NCI-H1048 (cell line): ENCODE data around the gene NOP53.
"Not testable (repeated sequence)": the region's sequence is repeated elsewhere in the genome, so short reads cannot be mapped to it uniquely, and the experiment has no call there.

Experiments used
- DNase-seq: peaks from one replicate; lab custom pipeline; 2025; lab: John Stamatoyannopoulos, UW

NOP53 gene

DNA sequence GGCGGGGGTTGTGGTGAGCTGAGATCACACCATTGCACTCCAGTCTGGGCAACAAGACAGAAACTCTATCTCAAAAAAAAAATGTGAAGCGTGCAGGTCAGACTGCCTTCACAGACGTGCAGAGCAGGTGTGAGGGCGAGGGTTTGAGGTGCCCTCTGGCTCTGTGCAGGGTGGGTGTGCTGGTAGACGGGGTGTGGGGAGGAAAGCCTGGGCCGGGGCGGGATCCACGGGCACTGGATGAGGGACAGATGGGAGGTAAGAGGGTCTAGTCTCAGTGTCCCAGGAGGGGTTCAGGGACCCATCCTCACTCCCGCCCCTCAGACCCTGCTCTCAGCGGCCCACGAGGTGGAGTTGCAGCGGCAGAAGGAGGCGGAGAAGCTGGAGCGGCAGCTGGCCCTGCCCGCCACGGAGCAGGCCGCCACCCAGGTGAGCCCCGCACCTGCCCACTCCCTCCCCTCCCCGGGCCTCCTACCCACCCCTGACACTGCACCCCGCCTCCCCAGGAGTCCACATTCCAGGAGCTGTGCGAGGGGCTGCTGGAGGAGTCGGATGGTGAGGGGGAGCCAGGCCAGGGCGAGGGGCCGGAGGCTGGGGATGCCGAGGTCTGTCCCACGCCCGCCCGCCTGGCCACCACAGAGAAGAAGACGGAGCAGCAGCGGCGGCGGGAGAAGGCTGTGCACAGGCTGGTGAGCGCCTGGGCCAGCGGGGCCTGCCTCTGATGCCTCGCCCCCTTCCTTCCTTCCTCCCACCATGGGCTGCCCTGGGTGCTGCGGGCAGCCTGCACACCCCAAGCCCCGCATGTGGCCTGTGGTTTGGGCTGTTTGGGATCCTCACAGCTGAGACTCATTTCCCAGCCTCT lies 9.1 kb downstream of the NOP53 start:
- no peak for DNase-seq

DNA sequence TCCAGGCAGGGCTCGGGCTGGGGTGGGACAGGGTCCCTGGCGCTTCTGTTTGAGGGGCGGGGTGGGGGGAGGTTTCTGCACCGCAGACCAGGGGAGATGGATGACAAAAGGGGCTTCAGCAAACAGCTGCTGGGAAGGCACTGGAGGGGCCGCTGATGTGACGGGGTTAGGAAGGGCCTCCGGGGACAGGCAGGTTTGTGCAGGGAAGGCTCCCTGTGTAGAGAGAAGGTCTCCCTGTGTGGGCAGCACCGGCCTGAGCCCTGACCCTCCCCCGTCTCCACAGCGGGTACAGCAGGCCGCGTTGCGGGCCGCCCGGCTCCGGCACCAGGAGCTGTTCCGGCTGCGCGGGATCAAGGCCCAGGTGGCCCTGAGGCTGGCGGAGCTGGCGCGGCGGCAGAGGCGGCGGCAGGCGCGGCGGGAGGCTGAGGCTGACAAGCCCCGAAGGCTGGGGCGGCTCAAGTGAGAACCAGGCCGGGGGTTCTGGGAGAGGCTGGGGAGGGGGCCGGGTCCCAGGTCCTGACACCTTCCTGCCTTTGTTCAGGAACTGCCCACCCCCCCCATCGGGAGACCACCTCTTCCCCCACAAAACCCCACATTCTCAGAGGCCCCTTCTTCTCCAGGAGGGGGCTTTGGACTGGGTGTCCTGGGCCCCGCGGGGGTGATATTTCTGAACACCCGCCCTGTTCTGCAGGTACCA lies 9.9 kb downstream of the NOP53 start:
- DNase-seq, result no peak

DNA sequence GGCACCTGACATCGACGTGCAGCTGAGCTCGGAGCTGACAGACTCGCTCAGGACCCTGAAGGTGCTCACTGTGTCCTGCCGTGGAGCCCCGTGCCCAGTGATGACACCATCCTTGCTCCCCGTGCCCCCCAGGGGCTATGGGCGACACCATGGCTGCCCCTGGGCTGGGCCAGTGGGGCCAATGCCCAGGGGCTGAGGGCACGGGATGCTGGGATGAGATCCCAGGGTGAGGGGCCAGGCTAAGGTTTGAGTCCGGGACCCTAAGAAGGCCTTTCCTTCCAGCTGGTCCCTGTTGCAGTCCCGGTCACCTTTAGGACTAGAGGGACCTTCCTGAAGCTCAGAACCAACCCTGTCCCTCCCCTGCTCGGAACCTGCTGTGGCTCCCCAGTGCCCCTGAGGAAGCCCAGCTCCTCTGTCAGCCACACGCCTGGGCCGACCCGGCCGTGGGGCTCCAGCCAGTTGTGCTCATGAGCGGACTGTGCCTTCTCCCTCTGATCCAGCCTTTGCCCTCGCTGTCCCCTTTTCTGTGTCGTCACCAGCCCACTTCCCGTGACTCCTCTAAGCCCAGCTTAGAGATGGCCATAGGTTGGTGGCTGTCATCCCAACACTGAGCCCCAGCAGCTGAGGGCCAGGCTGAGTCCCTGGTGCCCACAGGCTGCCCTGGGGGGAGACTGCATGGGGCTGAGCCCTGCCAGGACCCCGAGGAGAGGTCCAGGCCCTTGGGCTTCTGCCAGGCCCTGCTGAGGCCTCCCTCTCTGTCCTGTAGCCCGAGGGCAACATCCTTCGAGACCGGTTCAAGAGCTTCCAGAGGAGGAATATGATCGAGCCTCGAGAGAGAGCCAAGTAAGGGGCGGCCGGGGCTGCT lies 10.6 kb downstream of the NOP53 start:
- DNase-seq, result no peak

DNA sequence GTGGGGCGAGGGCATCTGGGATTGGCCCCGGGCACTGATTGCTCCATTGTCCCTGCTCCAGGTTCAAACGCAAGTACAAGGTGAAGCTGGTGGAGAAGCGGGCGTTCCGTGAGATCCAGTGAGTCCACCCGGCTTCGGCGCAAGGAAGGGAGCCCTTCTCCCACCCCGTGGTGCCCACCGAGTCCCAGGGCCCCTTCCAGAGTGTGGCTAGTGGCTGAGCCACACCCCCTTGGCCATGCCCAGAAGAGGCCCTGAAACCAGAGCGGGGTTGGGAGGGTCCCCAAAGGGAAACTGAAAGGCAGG lies 11.2 kb downstream of the NOP53 start:
- no peak for DNase-seq

DNA sequence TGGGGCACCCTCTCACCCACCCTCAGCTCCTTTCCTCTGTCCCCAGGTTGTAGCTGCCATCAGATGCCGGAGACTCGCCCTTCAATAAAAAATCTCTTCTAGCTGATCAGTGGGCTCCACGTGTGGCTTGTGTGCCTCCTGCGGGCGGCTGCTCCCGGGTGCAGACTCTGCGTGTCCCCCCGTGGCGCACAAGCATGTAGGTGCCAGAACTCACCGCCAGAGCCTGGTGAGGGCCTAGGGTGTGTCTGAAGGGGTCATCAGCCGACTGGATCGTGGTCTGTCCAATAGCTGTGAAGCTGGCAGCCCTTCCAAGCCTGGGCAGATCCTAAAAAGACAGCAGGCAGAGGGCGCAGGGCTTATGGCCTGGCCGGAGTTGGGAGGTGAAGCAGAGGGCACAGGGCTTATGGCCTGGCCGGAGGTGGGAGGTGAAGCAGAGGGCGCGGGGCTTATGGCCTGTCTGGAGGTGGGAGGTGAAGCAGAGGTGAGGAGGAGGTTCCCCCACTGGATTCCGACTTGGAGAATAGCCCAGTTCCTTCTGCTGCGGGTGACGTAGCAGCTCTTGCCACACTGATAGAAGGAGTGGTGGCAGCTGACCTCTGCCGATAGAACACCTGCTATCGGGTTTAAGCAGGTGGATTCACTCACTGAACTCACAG lies 11.7 kb downstream of the NOP53 start:
- DNase-seq, result no peak

DNA sequence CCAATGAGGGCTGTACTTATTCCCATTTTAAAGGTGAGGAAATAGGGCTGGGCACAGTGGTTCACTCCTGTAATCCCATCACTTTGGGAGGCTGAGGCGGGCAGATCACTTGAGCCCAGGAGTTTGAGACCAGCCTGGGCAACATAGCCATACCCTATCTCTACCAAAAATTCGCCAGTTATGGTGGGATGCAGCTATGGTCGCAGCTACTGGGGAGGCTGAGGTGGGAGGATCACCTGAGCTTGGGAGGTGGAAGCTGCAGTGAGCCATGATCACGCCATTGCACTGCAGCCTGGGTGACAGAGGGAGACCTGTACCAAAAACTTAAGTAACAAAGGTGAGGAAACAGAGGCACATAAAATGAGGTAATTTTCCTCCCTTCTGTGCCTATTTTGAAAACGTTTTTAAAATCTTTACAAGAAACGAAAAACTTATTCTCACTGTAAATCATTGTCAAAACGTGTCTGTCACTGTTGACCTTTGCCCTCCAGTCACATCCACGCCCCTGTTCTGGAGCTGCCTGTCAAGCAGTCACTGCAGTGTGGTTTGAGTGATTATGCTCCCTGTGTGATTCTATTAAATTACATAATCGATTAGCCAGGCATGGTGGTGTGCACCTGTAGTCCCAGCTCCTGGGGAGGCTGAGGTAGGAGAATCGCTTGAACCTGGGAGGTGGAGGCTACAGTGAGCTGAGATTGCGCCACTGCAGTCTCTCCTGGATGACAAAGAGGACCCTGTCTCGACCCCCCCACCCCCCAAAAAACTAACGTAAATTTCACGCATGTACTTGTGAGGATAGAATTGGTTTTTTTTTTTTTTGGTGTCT lies 12.5 kb downstream of the NOP53 start:
- no peak for DNase-seq

DNA sequence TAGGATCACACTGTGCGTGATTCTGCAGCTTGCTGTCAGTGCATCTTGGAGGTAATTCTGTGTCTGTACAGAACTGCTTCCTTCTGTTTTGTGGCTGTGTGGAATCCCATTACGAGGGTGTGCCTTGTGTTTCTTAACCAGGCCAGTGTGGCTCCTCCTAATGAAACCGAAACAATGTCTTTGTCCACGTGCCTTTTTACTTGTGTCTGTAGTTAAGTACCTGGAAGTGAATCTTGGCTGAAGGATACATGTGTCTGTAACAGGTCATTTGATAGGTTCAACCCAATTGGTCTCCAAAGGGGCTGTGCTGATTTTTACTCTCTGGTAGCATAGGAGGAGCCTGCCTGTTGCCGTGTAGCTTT lies 13.1 kb downstream of the NOP53 start:
- no peak for DNase-seq

DNA sequence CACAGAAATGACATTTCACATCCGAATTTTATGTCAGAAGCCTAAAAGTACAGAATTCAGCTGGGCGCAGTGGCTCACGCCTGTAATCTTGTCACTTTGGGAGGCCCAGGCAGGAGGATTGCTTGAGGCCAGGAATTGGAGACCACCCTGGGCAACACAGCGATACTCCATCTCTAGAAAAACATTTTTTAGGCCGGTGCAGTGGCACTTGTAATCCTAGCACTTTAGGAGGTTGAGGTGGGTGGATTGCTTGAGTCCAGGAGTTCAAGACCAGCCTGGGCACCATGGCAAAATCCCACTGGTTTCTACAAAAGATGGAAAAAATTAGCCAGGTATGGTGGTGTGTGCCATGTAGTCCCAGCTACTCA lies 15.3 kb downstream of the NOP53 start:
- DNase-seq, result no peak

DNA sequence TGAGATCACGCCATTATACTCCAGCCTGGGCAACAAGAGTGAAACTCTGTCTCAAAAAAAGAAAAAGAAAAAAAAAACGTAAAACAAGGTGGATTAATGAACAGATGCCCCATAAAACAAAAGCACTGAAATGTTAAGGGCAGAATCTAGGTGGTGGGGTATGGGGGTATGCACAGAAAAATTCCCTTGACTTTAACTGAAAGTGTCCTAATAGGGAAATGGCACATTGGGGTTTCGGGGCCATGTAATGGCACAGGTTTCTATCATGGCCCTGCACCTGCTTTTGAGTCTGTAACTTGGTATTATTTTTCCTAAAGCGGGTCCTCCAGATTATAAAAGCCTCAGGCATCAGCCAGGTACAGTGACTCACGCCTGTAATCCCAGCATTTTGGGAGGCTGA lies 16.2 kb downstream of the NOP53 start:
- DNase-seq, result no peak

DNA sequence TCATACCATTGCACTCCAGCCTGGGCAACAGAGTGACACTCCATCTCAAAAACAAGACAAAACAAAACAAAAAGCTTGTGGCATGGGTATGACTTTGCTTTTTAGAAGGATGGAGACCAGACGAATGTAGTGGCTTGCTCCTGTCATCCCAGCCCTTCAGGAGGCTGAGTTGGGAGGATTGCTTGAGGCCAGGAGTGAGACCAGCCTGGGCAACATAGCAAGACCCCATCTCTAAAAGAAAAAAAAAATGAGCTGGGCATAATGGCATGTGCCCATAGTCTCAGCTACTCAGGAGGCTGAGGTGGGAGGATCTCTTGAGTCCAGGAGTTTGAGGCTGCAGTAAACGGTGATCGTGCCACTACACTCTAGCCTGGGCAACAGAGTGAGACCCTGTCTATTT lies 16.8 kb downstream of the NOP53 start:
- no peak for DNase-seq

DNA sequence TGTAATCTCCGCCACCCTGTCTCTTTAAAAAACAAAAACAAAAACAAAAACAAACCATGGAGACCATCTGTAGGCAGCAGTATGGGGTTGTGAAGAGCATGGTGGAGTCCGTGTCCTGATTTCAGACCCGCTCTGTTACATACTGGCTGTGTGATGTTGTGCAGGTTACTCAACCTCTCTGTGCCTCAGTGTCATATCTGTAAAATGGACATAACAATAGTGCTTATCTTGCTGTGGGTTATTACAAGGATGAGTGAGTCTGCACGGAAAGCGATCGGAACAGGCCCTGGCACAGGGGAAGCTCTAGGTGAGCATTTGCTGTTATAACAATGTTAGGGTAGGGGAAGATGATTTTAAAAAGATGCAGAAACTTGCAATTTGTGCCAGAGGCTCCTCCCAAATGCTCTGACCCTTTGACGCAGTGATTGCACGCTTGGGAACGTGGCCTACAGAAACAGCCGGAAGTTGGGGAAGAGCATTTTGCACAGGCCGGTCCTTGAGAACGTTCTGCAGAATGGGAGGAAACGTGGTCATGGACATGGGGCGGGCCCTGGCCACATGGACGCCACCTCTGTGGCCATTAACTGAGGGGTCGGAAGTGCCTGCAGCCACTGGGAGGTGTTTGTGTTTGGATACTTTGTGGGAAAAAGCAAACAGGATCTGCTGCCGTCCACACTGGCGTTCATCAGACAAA lies 17.4 kb downstream of the NOP53 start:
- DNase-seq, result no peak

DNA sequence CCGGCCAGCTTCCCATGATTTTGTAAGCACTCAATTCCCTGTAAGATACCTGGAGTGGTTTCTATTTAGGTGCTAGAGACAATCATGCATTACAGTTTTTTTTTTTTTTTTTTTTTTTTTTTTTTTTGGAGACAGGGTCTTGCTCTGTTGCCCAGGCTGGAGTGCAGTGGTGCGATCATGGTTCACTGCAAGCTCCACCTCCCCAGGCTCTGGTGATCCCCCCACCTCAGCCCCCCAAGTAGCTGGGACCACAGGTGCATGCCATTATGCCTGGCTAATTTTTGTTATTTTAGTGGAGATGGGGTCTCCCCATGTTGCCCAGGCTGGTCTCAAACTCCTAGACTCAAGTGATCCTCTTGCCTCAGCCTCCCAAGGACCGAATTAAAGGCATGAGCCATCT lies 19.4 kb downstream of the NOP53 start:
- DNase-seq, result not testable (repeated sequence)

DNA sequence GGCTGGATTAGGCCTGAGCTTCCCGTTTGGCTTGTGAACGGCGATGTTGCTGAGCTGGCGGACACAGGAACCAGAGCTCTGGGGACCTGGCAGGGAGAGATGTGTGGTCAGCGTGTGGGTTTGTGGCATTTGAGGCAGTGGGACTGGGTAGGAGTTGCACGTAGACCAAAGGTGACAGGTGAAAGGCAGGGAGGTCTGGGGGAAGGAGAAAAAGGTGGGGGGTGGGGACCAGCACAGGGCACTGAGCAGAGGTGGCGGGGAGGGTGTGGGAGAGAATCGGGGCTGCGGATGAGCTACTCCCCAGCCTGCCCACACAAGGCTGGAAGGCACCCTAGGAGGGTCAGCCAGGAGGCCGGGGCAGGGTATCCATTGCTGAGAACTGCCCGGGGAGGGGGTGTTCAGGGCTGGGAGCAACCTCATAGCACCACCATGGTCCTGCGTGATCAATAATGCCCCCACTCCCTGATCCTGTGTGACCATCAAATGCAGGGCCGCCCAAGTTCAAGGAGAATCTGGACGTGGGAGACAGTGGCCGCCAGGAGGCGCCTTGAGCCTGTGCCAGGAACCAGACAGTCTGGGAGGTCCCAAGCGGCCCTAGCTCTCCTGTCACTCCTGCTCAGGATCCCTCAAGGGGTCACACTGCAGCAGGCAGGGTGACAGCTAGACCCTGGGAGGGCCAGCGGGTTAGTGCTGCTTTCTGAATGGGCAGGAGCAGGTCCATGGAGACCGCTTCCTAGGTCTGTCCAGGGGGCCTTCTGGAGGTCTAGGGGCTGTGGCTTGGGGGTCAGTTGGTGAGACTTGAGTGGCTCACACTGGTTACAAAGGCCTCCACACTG lies 20.4 kb downstream of the NOP53 start:
- no peak for DNase-seq

DNA sequence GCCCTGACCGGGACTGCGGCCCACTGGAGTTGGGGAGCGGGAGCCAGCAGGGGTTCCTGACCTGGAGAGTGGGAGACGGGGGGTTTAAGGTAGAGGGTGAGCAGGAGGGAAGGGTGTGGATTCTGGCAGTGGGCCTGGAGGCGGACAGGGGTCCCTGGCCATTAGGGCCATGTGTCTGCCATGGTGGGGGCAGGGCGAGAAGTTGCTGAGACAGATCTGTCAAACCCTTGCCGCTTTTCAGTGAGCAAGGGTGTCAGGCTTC lies 20.9 kb downstream of the NOP53 start:
- no peak for DNase-seq

DNA sequence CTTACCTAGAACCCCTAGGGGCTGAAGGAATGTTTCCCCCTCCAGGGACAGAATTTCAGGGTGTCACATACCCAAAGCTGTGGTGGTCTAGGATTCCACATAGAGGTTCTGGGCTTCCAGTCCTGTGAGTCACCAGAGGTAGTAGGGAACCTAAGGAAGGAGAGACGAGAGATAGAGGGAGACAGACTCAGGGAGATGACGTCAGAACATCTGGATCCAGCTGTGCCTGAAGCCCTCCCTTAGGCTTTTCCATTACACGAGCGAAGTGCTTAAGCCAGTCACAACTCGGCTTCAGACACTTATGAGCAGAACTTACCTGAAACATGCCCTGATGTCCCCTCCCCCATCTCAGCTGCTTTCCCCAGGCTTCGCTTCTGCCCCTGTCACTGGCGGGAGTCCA lies 21.3 kb downstream of the NOP53 start:
- no peak for DNase-seq

DNA sequence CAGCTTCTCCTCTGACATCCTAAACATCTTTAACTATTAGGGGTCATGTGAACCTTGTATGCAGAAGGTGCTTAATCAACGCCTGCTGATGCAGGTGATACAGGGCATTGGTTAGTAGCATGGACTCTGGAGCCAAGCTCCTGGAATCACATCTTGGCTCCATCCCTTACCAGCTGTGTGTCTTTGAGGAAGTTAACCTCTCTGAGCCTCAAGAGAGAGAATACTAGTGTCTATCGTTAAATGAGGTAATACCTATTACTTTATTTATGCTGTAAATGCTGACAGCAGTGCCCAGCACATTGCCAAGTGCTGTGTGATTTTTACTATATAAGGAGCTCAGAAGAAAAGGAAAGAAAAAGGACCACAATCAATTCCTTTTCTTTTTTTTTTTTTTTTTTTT lies 22.0 kb downstream of the NOP53 start:
- no peak for DNase-seq

DNA sequence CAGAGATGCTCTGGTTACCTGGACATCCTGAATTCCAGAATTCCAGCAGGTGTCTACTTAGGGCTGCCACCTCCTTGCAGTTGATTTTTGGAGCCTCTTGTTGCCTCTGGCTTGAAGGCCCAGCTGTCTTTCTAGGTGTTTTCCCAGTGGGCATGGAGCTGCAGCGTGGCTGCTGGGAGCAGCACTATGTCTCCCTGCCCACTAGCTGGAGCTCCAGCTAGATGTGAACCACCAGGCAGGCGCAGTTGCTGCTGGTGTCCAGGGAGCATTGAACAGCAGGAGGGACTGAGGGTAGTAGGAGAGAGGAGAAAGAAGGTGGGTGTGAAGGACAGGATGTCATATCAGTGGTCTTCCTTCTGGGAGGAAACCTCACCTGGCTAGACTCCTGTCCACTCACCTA lies 23.3 kb downstream of the NOP53 start:
- DNase-seq, result no peak

DNA sequence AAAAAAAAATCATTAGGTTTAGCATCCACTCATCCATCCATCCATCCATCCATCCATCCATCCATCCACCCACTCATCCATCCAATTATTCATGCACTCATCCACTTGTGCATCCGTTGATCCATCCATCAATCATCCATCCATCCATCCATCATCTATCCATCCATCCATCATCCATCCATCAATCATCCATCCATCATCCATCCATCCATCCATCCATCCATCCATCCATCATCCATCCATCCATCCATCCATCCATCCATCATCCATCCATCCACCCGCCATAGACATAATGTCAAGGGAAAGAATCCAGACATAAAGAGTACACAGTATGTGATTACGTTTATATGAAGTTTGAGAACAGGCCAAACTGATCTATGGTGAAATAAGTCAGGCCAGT lies 24.2 kb downstream of the NOP53 start:
- no peak for DNase-seq

DNA sequence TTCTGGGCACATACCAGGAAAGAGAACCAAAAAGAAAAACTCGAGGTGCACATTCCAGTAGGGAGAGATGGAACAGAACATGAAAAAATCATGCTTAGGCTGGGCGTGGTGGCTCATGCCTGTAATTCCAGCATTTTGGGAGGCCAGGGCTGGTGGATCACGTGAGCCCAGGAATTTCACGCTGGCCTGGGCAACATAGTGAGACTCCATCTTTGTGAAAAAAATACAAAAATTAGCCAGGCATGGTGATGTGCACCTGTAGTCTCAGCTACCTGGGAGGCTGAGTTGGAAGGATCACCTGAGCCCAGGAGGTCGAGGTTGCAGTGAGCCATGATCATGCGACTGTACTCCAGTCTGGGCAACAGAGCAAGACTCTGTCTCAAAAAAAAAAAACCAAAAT lies 25.9 kb downstream of the NOP53 start:
- not testable (repeated sequence) for DNase-seq

DNA sequence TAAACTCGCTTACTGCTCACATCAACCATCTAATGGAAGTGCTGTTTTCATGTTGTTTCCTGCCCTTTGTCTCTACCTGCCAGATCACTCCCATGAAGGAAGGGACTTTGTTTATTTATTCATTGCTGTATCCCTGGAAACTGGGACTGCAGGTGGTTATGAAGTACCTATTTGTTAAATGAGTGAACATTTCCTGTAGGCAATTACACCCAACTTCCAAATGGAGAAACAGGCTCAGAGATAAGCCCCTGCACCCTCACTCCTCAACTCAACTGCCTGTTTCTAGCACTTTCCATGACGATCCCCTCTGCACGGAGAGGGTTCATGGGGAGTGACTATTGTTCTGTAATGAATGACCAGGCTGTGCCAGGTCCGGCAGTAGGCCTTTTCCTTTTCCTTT lies 31.2 kb downstream of the NOP53 start:
- no peak for DNase-seq
